H9 (cell line): ENCODE results near the gene RPS6KB2. TPM values are rescaled to one million over a fixed set of nuclear protein-coding genes. Genes with fewer than 3 reads are reported as not detected.
A peak's percentile ranks its signal among the peaks of the same experiment; 100 is the strongest.
"Not testable (repeated sequence)": the region's sequence is repeated elsewhere in the genome, so short reads cannot be mapped to it uniquely, and the experiment has no call there.

Experiments
- DNase-seq: peaks from one replicate; pipeline ENCODE4 v3.0.0-alpha.2; 2017
- H2AFZ ChIP-seq: one replicate; pipeline ENCODE4 v1.6.1; 2013; ENCODE audit warnings: mild to moderate bottlenecking, low read length, control low read depth, moderate library complexity
- H2AK5ac ChIP-seq: 2 replicates; pipeline ENCODE4 v1.6.1; 2013; ENCODE audit warnings: low read length, control low read depth, mixed read lengths; ENCODE audit not compliant: insufficient read length
- H2BK120ac ChIP-seq: one replicate; pipeline ENCODE4 v1.6.1; 2013; ENCODE audit warnings: low read depth, mild to moderate bottlenecking, low read length, control low read depth, inconsistent platforms; ENCODE audit not compliant: poor library complexity, severe bottlenecking
- H2BK12ac ChIP-seq: 2 replicates; pipeline ENCODE4 v1.6.1; 2013; ENCODE audit warnings: low read length, control low read depth, mixed read lengths, low read depth; ENCODE audit not compliant: insufficient read length
- H2BK15ac ChIP-seq: 2 replicates; pipeline ENCODE4 v1.6.1; 2013; ENCODE audit warnings: low read depth, low read length, control low read depth
- H2BK20ac ChIP-seq: one replicate; pipeline ENCODE4 v1.6.1; 2013; ENCODE audit warnings: low read depth, mild to moderate bottlenecking, low read length, control low read depth, inconsistent platforms; ENCODE audit not compliant: poor library complexity, severe bottlenecking
- H2BK5ac ChIP-seq: 2 replicates; pipeline ENCODE4 v1.6.1; 2013; ENCODE audit warnings: low read length, control low read depth, mixed read lengths; ENCODE audit not compliant: insufficient read length
- H3K14ac ChIP-seq: 2 replicates; pipeline ENCODE4 v1.6.1; 2013; ENCODE audit warnings: low read length, control low read depth; ENCODE audit not compliant: insufficient read depth
- H3K18ac ChIP-seq: 2 replicates; pipeline ENCODE4 v1.6.1; 2013; ENCODE audit warnings: low read depth, mild to moderate bottlenecking, mixed read lengths, low read length, control low read depth; ENCODE audit not compliant: insufficient read length
- H3K23ac ChIP-seq: 2 replicates; pipeline ENCODE4 v1.6.1; 2013; ENCODE audit warnings: low read length, control low read depth, mixed read lengths, low read depth; ENCODE audit not compliant: insufficient read length
- H3K23me2 ChIP-seq: 2 replicates; pipeline ENCODE4 v1.6.1; 2013; ENCODE audit warnings: low read depth, mild to moderate bottlenecking, mixed read lengths, low read length, control low read depth; ENCODE audit not compliant: insufficient read length, poor library complexity, severe bottlenecking
- H3K27ac ChIP-seq: 2 replicates; pipeline ENCODE4 v1.5.1; 2013; ENCODE audit warnings: low read length, control low read depth, mixed read lengths, low read depth; ENCODE audit not compliant: insufficient read length
- H3K27me3 ChIP-seq: 2 replicates; pipeline ENCODE4 v1.6.1; 2013; ENCODE audit warnings: low read length, control low read depth, inconsistent platforms; ENCODE audit not compliant: insufficient read depth
- H3K4ac ChIP-seq: 2 replicates; pipeline ENCODE4 v1.6.1; 2013; ENCODE audit warnings: low read depth, mild to moderate bottlenecking, control low read depth, inconsistent platforms, low read length, moderate library complexity
- H3K4me1 ChIP-seq: 2 replicates; pipeline ENCODE4 v1.6.1; 2013; ENCODE audit warnings: low read length, control low read depth, inconsistent platforms; ENCODE audit not compliant: insufficient read depth
- H3K4me2 ChIP-seq: 2 replicates; pipeline ENCODE4 v1.6.1; 2013; ENCODE audit warnings: low read length, control low read depth, mixed read lengths; ENCODE audit not compliant: insufficient read length, insufficient read depth
- H3K56ac ChIP-seq: 2 replicates; pipeline ENCODE4 v1.6.1; 2013; ENCODE audit warnings: low read depth, mild to moderate bottlenecking, mixed read lengths, low read length, control low read depth; ENCODE audit not compliant: insufficient read length
- H3K79me1 ChIP-seq: 2 replicates; pipeline ENCODE4 v1.6.1; 2013; ENCODE audit warnings: low read depth, mild to moderate bottlenecking, moderate library complexity, low read length, control low read depth, inconsistent platforms; ENCODE audit not compliant: insufficient read depth, poor library complexity, severe bottlenecking
- H3K79me2 ChIP-seq: 2 replicates; pipeline ENCODE4 v1.6.1; 2013; ENCODE audit warnings: low read length, control low read depth, inconsistent platforms; ENCODE audit not compliant: insufficient read depth
- H3K9ac ChIP-seq: 2 replicates; pipeline ENCODE4 v1.6.1; 2013; ENCODE audit warnings: low read length, control low read depth, mixed read lengths; ENCODE audit not compliant: insufficient read length; ENCODE audit errors: extremely low read depth
- H3K9me3 ChIP-seq: one replicate; pipeline ENCODE4 v1.6.1; 2013; ENCODE audit warnings: low read depth, low read length, inconsistent platforms; ENCODE audit not compliant: control insufficient read depth
- H3T11ph ChIP-seq: one replicate; pipeline ENCODE4 v1.6.1; 2013; ENCODE audit warnings: mild to moderate bottlenecking, low read length, control low read depth, inconsistent platforms
- H4K20me1 ChIP-seq: one replicate; pipeline ENCODE4 v1.6.1; 2013; ENCODE audit not compliant: control insufficient read depth, insufficient read length, insufficient read depth
- H4K5ac ChIP-seq: 2 replicates; pipeline ENCODE4 v1.6.1; 2013; ENCODE audit warnings: low read depth, mild to moderate bottlenecking, mixed read lengths, low read length, control low read depth; ENCODE audit not compliant: insufficient read length
- H4K8ac ChIP-seq: replicated peaks from 2 replicates; pipeline ENCODE4 v1.6.1; 2013; ENCODE audit warnings: low read length, control low read depth, mixed read lengths, low read depth; ENCODE audit not compliant: insufficient read length
- H4K91ac ChIP-seq: 2 replicates; pipeline ENCODE4 v1.6.1; 2013; ENCODE audit warnings: low read depth, mild to moderate bottlenecking, moderate library complexity, mixed read lengths, low read length, control low read depth; ENCODE audit not compliant: insufficient read length
- H3K27ac Mint-ChIP-seq, 3 experiments: 2 replicates in 2 of 3; 3 replicates in 1 of 3; pipeline ENCODE4 v1.8.0; 2020 to 2021; ENCODE audit warnings: mixed read lengths in 3 of 3, mild to moderate bottlenecking in 1 of 3, moderate library complexity in 1 of 3
- H3K27me3 Mint-ChIP-seq: 2 replicates; pipeline ENCODE4 v1.8.0; 2021; ENCODE audit warnings: low read depth, mild to moderate bottlenecking, moderate library complexity, mixed read lengths
- H3K36me3 Mint-ChIP-seq, 3 experiments: 2 replicates in 2 of 3; 3 replicates in 1 of 3; pipeline ENCODE4 v1.8.0; 2020 to 2021; ENCODE audit warnings: low read depth in 3 of 3, mixed read lengths in 3 of 3; ENCODE audit not compliant: insufficient read depth in 1 of 3
- H3K4me1 Mint-ChIP-seq, 2 experiments: 2 replicates each; pipeline ENCODE4 v1.8.0; 2020; ENCODE audit warnings: mixed read lengths in 2 of 2
- H3K4me3 Mint-ChIP-seq, 2 experiments: 2 replicates in 1 of 2; 3 replicates in 1 of 2; pipeline ENCODE4 v1.8.0; 2020 to 2021; ENCODE audit warnings: mild to moderate bottlenecking in 2 of 2, mixed read lengths in 2 of 2, moderate library complexity in 1 of 2
- H3K9me3 Mint-ChIP-seq, 2 experiments: 2 replicates in 1 of 2; 3 replicates in 1 of 2; pipeline ENCODE4 v1.8.0; 2020; ENCODE audit warnings: mild to moderate bottlenecking in 2 of 2, mixed read lengths in 2 of 2, moderate library complexity in 1 of 2
- WGBS: extraction: QIAGEN DNeasy Blood & Tissue Kit; methylation state at CpG from one replicate; pipeline ENCODE4 v1.1.7; 2013; ENCODE audit warnings: missing lambda C conversion rate, low lambda C conversion rate, mixed read lengths; ENCODE audit not compliant: insufficient read length; ENCODE audit errors: extremely low coverage; 5-methylcytosine and 5-hydroxymethylcytosine counted together
- total RNA-seq: library from RNA; stranded (reverse); gene quantifications from 2 replicates; pipeline ENCODE4 v1.2.1, GENCODE V29; 2021

RPS6KB2 gene
- total RNA-seq, 1 experiment from 2014 or later, result 51.7 TPM

DNA sequence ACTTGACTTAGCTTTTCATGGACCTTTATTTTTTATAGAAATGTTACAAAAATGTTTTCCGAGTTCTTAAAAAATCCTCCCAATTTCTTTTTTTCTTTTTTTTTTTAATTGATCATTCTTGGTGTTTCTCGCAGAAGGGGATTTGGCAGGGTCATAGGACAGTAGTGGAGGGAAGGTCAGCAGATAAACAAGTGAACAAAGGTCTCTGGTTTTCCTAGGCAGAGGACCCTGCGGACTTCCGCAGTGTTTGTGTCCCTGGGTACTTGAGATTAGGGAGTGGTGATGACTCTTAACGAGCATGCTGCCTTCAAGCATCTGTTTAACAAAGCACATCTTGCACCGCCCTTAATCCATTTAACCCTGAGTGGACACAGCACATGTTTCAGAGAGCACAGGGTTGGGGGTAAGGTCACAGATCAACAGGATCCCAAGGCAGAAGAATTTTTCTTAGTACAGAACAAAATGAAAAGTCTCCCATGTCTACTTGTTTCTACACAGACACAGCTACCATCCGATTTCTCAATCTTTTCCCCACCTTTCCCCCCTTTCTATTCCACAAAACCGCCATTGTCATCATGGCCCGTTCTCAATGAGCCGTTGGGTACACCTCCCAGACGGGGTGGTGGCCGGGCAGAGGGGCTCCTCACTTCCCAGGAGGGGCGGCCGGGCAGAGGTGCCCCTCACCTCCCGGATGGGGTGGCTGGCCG lies 49.2 kb downstream of the RPS6KB2 start:
- not testable (repeated sequence) for H3K9me3 ChIP-seq, DNase-seq, H4K91ac ChIP-seq, H3K36me3 Mint-ChIP-seq, H2AFZ ChIP-seq, H3K4me1 ChIP-seq, H2BK12ac ChIP-seq, H3K23ac ChIP-seq, H3K79me2 ChIP-seq, H3K27me3 ChIP-seq, H2AK5ac ChIP-seq, H3K27ac ChIP-seq, H4K20me1 ChIP-seq, H3K4me1 Mint-ChIP-seq, H2BK5ac ChIP-seq, H3K56ac ChIP-seq, H3K4me3 Mint-ChIP-seq, H3K4ac ChIP-seq, H2BK120ac ChIP-seq, H2BK20ac ChIP-seq, H3K14ac ChIP-seq, H4K8ac ChIP-seq, H3K79me1 ChIP-seq, H3K18ac ChIP-seq, H2BK15ac ChIP-seq, H3K23me2 ChIP-seq, H3K9ac ChIP-seq, H3K4me2 ChIP-seq, H4K5ac ChIP-seq, H3T11ph ChIP-seq, H3K9me3 Mint-ChIP-seq
- H3K27me3 Mint-ChIP-seq, result peaks cover 21% of the 10 kb centered on the region
- 0 out of 7 replicates have a peak overlapping the region, but pooled peaks of 1 of the 3 experiments have one; percentile 44 for H3K27ac Mint-ChIP-seq
- no CpG with 5 or more reads among the region's 16 CpGs for WGBS
